Stimulated activated naive CD4-positive, alpha-beta T cell treated with Interleukin-2 at 50 U/mL for 16 hours (primary cell): Measurements from ENCODE around the gene SNRNP48.

Source experiments
- DNase-seq: peaks from one replicate; lab custom pipeline; 2025; lab: John Stamatoyannopoulos, UW

The SNRNP48 gene

DNA sequence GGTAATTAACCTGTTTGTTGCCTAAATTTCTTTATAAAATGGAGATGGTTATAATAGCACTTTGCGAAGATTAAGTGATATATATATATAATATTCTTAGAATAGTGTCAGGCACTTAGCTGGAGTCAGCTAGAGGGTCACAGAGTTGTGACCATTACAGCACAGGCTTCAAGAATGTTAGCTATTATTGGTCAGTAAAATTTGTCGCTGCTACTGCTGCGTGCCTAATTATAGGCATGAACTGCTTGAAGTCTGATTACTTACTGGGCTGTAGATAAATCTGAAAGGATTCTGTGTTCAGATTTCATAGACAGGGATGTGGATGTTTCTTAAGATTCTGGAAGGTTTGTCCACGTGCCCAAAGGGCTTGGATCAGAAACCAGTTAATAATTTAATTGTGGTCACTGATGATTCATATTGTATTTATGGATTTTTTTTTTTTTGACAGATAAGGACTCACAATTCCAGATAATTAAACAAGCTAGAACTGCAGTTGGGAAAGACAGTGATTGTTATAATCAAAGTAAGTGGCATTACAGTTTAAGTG lies 4.7 kb downstream of the SNRNP48 start:
- no peak for DNase-seq

- no peak for DNase-seq
Observed at GRCh38 chr6:7604003-7604402, 14.0 kb downstream of the SNRNP48 start.

- no peak for DNase-seq
Observed at GRCh38 chr6:7604506-7604905, 14.5 kb downstream of the SNRNP48 start.

DNA sequence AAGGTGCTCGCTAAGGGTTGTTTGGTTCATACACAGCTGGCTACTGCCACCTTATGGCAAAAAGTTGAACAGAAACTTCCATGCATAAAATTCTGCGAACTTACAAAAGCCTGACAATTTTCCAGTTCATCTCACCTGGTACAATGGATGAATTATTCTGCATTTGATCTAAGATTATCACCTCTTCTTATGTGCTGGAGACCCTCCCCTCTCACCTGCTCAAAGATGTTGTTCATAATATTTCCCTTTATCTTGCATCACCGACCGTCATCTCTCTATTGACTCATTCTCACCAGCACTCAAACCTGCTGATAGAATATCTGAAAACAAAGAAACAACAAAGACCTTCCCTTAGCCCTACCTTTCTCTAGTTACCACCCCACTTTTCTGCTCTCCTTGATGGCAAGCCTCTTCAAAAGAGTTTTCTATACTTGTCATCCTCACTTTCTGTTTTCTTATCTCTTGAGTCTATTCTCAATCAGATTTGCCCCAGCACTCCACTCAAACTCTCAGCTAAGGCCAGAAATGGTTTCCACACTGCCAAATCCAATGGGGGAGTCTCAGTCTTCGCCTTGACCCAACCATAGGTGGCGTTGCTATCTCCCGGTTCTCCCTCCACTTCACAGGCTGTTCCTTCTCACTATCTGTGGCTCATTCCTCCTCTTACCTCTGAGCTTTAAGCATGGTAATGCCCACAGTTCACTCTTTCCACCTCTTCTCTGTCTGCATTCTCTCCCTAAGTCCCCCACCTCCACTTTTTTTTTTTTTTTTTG lies 25.8 kb downstream of the SNRNP48 start:
- no peak for DNase-seq

- no peak for DNase-seq
Observed at GRCh38 chr6:7617801-7618764, 28.1 kb downstream of the SNRNP48 start.

GRCh38 chr6:7621761-7622160 lies 31.8 kb downstream of the SNRNP48 start:
- no peak for DNase-seq

GRCh38 chr6:7624796-7625710 lies 35.1 kb downstream of the SNRNP48 start:
- DNase-seq: no peak

DNA sequence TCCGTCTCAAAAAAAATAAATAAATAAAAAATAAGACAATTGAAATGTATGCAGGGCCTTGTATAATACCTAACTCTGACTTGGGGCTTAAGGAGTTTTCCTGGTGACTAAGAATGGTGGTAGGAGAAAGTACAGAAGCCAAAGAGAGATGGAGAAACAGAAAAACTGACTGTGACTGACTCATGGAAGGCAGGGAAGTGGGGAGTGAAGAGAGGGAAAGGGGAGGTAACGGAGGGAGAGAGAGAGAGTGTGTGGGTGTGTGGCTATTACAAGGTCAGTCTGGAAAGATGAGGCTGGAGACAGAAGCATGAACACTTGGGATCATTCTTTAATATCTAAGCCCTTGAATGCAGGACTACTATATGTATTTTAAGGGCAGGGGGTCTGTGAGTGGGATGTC lies 38.5 kb downstream of the SNRNP48 start:
- DNase-seq: no peak

DNA sequence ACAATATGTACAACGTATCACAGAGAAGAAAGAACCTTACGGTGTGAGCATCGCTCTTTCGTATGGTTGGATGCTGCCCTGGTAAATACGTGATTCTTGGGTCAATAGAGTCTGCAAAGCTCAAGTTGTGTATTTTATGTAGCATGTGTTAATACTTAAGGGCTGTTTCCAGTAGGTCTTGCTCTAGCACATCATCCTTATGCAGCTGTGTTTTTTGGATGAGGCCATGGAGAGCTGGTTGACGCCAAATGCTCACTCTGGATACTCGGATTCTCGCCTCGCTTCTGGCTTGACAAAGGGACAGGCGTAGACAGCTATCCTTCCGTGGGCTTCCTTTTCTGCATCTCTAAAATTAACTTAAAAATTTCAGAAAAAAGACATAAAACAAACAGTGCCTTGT lies 38.9 kb downstream of the SNRNP48 start:
- DNase-seq: no peak

DNA sequence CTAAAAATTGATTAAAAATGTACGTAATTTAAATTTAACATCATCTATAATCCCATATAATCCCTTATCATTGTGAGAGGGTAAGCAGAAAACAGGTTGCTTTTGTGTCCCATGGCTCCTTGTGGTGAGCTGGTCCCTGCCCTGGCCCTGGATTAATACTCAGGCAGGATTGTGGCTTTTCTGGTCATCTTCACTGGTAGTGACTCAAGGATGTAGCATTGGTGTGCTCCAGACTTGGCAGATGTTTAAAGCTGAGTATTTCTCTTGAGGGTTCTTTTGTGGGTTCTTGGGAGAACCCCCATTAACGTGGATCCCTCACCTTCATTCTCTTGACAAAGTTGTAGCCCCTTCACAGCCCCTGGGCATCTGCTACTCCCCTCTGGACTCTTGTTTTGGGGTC lies 39.3 kb downstream of the SNRNP48 start:
- DNase-seq: no peak

DNA sequence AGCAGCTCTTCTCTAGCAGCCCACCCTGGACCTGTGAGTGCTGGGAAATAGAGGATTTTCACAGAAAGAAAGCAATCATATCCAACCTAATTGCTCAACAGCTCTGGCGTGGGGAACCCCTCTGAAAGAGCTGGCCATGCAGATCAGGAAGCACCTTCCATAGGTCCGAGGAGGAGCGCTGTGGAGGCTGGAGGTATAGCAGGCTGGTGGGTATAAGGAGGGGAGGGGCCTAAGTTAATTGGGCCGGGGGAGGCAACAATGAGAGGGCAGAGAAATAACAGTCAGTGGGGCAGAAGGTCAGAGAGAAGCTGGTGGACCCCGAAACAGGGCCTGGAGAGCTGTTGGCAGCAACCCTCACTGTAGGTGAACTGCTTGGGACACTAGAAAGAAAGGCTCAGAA lies 40.8 kb downstream of the SNRNP48 start:
- DNase-seq: no peak

GRCh38 chr6:7631466-7631865 lies 41.5 kb downstream of the SNRNP48 start:
- no peak for DNase-seq

GRCh38 chr6:7632501-7633290 lies 42.7 kb downstream of the SNRNP48 start:
- DNase-seq: no peak

- no peak for DNase-seq
Observed at GRCh38 chr6:7633361-7633760, 43.4 kb downstream of the SNRNP48 start.

GRCh38 chr6:7636151-7636550 lies 46.2 kb downstream of the SNRNP48 start:
- no peak for DNase-seq

DNA sequence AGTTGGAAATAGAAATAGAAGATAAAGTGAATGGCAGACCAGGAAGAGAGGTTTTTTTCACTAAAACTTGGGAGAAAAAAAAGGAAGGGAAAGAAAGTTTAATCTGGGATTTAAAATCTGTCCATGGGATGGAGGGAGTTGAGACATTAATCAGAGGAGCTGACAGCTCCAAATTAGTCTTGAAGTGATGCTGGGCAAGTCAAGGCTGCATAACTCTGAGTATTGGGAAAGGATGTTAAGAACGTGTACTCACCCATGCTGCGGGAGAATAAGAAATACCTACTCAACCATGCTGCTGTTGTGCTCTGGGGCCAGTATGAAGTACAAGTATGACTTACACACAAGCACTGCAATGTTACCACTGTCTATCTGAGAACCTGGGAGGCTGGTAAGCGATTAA lies 47.5 kb downstream of the SNRNP48 start:
- no peak for DNase-seq

DNA sequence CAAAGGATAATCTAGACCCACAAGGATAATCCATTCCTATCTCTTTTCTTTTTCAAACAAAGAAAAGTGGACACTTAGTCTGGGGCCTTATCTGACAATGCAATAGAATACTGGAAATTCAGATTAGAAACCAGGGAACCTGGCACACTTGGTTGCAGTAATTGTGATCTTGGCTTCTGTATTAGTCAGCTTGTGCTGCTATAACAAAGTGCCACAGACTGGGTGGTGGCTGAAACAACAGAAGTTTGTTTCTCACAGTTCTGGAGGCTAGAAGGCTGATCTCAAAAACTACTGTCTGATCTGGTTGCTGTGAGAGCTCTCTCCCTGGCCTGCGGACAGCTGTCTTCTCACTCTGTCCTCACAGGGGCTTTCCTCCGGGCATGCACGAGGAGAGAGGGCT lies 49.4 kb downstream of the SNRNP48 start:
- no peak for DNase-seq

- no peak for DNase-seq
Observed at GRCh38 chr6:7640016-7640415, 50.0 kb downstream of the SNRNP48 start.

DNA sequence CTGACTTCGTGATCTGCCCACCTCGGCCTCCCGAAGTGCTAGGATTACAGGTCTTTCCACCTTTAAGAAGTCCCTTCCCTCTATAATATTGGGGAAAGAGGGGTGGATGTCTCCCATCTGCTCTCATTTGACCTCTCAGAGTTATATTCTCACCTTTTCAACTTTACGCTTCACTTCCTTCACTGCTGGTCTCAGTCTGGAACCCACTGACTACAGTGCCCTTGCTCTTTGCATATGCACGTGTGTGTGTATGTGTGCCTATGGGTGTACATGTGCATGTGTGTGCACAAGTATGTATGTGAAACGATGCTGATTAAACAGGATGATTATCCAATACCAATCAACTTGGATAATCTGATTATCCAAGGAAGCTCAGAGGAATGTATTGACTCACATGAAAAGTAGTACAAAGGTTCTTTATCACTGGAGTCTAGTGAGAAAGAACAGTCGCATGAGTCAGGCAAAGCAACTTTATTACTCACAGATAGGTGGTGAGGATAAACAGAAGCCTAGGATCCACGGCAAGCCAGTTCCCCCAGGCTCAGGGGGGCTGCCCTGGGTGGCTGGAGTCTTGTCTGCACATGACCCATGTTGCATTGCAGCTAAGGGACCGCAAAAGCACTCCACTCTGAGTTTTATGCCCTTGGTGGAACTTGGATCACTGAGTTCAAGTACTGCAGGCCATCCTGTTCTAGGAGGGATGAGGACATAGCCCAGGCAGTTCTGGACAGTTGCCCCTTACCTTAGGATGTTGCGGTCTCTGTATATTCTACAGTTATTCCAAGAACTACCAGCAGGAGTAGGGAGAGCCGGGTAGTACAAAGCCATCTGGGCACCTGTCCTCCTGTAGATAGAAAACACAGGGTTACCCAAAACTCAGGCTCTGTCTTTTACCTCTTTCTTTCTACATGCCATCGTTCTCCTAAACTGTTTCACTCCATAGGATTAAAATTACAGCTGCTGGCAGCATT lies 50.9 kb downstream of the SNRNP48 start:
- DNase-seq: no peak

- no peak for DNase-seq
Observed at GRCh38 chr6:7642791-7643190, 52.8 kb downstream of the SNRNP48 start.
